OCI-LY1 (cell line): ENCODE data around the gene CD22.

Experiments
- H2AFZ ChIP-seq: fragments of 200-600 bp; sonication (generic), shearing (Covaris generic); 2 replicates; pipeline ENCODE4 v1.6.0; 2014; ENCODE audit warnings: antibody characterized with exemption, mild to moderate bottlenecking, low read length
- H3F3A ChIP-seq: fragments of 200-600 bp; sonication (generic), shearing (Covaris generic); 2 replicates; pipeline ENCODE4 v1.6.0; 2014; ENCODE audit warnings: mild to moderate bottlenecking, antibody characterized with exemption, low read length, moderate library complexity; ENCODE audit not compliant: insufficient read depth
- H3K27ac ChIP-seq: fragments of 200-600 bp; sonication (generic); 2 replicates; pipeline ENCODE4 v1.5.1; 2014; ENCODE audit warnings: low read length, mixed run types, mild to moderate bottlenecking, low read depth; ENCODE audit not compliant: poor library complexity, severe bottlenecking
- H3K27me3 ChIP-seq: fragments of 200-600 bp; sonication (generic); 2 replicates; pipeline ENCODE4 v1.6.0; 2014; ENCODE audit warnings: antibody characterized with exemption, mild to moderate bottlenecking, low read length, moderate library complexity; ENCODE audit not compliant: insufficient read depth
- H3K36me3 ChIP-seq: fragments of 200-600 bp; sonication (generic); 2 replicates; pipeline ENCODE4 v1.6.1; 2014; ENCODE audit warnings: mild to moderate bottlenecking, antibody characterized with exemption, low read length, moderate library complexity, mixed read lengths; ENCODE audit not compliant: insufficient read depth
- H3K4me1 ChIP-seq: fragments of 200-600 bp; sonication (generic); 2 replicates; pipeline ENCODE4 v1.5.1; 2014; ENCODE audit warnings: mild to moderate bottlenecking, low read length, moderate library complexity; ENCODE audit not compliant: insufficient read depth, severe bottlenecking
- H3K4me2 ChIP-seq: fragments of 200-600 bp; sonication (generic), shearing (Covaris generic); 2 replicates; pipeline ENCODE4 v1.6.1; 2014; ENCODE audit warnings: low read length
- H3K4me3 ChIP-seq: fragments of 200-600 bp; sonication (generic); 2 replicates; pipeline ENCODE4 v1.5.1; 2014; ENCODE audit warnings: low read length, low read depth, mild to moderate bottlenecking, mixed read lengths; ENCODE audit not compliant: poor library complexity, severe bottlenecking
- H3K79me2 ChIP-seq: fragments of 200-600 bp; shearing (Covaris generic); 2 replicates; pipeline ENCODE4 v1.6.1; 2016; ENCODE audit warnings: mixed run types, low read length, mixed read lengths; ENCODE audit not compliant: insufficient read depth
- H3K9ac ChIP-seq: fragments of 200-600 bp; sonication (generic), shearing (Covaris generic); 2 replicates; pipeline ENCODE4 v1.6.1; 2014; ENCODE audit warnings: mild to moderate bottlenecking, low read length, mixed read lengths
- H3K9me2 ChIP-seq: fragments of 200-600 bp; sonication (generic), shearing (Covaris generic); 2 replicates; pipeline ENCODE4 v1.6.1; 2014; ENCODE audit warnings: low read depth, mild to moderate bottlenecking, low read length, mixed read lengths
- H3K9me3 ChIP-seq: fragments of 200-600 bp; shearing (Covaris generic); 2 replicates; pipeline ENCODE4 v1.6.1; 2014; ENCODE audit warnings: low read length, mixed read lengths
- H4K20me1 ChIP-seq: fragments of 200-600 bp; sonication (generic), shearing (Covaris generic); 2 replicates; pipeline ENCODE4 v1.6.0; 2016; ENCODE audit warnings: mild to moderate bottlenecking, low read length; ENCODE audit not compliant: insufficient read depth
- EZH2 ChIP-seq: fragments of 200-600 bp; sonication (generic), shearing (Covaris generic); IDR thresholded peaks from 2 replicates; pipeline ENCODE4 v1.8.0; 2017; ENCODE audit warnings: borderline replicate concordance, mixed run types, mild to moderate bottlenecking, antibody characterized with exemption, low read length, moderate library complexity, mixed read lengths
- TF ChIP-seq, protein P1 (sequence below): fragments of 200-600 bp; sonication (generic), shearing (Covaris generic); IDR thresholded peaks from 2 replicates; pipeline ENCODE4 v1.5.1; 2017; ENCODE audit warnings: mild to moderate bottlenecking, antibody characterized with exemption, low read length, moderate library complexity, mixed read lengths

Gene CD22

DNA sequence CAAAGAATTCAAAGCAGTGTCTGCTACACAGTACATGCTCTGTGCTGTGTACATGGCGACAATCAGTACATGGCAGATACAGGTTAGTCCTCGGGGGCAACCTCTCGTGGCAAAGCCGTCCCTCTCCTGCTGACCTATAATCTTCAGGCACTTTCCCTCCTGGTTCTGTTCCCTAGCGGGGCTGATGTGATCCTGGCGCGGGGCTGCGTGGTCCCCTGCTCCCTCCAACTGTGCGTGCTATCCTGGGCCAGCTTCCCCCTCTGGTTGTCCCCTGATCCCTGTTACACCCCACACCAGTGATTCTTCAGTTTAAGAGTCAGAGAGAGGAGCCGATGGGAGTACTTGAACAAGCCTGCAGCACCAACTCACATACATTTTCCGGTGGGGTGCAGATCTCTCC is 25.0 kb upstream of the CD22 start:
- TF ChIP-seq EZH2: no peak
- TF ChIP-seq, protein P1, sequence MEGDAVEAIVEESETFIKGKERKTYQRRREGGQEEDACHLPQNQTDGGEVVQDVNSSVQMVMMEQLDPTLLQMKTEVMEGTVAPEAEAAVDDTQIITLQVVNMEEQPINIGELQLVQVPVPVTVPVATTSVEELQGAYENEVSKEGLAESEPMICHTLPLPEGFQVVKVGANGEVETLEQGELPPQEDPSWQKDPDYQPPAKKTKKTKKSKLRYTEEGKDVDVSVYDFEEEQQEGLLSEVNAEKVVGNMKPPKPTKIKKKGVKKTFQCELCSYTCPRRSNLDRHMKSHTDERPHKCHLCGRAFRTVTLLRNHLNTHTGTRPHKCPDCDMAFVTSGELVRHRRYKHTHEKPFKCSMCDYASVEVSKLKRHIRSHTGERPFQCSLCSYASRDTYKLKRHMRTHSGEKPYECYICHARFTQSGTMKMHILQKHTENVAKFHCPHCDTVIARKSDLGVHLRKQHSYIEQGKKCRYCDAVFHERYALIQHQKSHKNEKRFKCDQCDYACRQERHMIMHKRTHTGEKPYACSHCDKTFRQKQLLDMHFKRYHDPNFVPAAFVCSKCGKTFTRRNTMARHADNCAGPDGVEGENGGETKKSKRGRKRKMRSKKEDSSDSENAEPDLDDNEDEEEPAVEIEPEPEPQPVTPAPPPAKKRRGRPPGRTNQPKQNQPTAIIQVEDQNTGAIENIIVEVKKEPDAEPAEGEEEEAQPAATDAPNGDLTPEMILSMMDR: no peak
- Histone ChIP-seq H2AFZ (no peak overlapping the region), H4K20me1 (no peaks in the 10 kb centered on the region), H3K9ac (no peak overlapping the region), H3K9me3 (no peaks in the 10 kb centered on the region), H3F3A (no peaks in the 10 kb centered on the region), H3K9me2 (no peaks in the 10 kb centered on the region), H3K4me3 (no peak overlapping the region), H3K4me2 (no peak overlapping the region), H3K27ac (no peak overlapping the region), H3K27me3 (no peaks in the 10 kb centered on the region), H3K4me1 (peaks cover 14% of the 10 kb centered on the region), H3K36me3 (no peaks in the 10 kb centered on the region), H3K79me2 (no peaks in the 10 kb centered on the region)

DNA sequence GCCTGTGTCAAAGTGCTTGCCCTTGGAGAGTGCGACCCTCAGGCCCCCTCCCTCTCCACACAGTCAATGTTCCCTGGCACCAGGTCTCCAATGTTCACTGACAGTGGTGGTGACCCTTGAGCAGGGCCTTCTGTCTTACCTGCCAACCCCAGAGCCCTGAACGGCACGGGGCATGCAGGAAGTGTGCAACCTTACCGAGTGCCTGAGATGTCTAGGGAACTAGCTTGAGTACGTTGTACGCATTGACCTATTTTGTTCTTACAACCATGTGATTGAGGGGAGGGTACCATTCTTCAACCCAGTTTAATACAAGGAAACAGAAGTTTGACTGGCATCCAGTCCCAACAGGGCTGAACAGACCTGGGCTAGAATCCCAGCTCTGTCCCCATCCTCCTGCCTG is 23.8 kb upstream of the CD22 start:
- H3K9ac ChIP-seq: no peak overlapping the region
- H3K27ac ChIP-seq: no peak overlapping the region
- no peaks in the 10 kb centered on the region for H4K20me1 ChIP-seq
- no peak overlapping the region for H2AFZ ChIP-seq
- H3K9me2 ChIP-seq: no peaks in the 10 kb centered on the region
- H3K4me2 ChIP-seq: no peak overlapping the region
- H3K36me3 ChIP-seq: no peaks in the 10 kb centered on the region
- no peaks in the 10 kb centered on the region for H3K27me3 ChIP-seq
- peaks cover 14% of the 10 kb centered on the region for H3K4me1 ChIP-seq
- no peaks in the 10 kb centered on the region for H3K79me2 ChIP-seq
- no peak overlapping the region for H3K4me3 ChIP-seq
- H3F3A ChIP-seq: no peaks in the 10 kb centered on the region
- H3K9me3 ChIP-seq: no peaks in the 10 kb centered on the region
- TF ChIP-seq EZH2: no peak
- TF ChIP-seq, protein P1: no peak

DNA sequence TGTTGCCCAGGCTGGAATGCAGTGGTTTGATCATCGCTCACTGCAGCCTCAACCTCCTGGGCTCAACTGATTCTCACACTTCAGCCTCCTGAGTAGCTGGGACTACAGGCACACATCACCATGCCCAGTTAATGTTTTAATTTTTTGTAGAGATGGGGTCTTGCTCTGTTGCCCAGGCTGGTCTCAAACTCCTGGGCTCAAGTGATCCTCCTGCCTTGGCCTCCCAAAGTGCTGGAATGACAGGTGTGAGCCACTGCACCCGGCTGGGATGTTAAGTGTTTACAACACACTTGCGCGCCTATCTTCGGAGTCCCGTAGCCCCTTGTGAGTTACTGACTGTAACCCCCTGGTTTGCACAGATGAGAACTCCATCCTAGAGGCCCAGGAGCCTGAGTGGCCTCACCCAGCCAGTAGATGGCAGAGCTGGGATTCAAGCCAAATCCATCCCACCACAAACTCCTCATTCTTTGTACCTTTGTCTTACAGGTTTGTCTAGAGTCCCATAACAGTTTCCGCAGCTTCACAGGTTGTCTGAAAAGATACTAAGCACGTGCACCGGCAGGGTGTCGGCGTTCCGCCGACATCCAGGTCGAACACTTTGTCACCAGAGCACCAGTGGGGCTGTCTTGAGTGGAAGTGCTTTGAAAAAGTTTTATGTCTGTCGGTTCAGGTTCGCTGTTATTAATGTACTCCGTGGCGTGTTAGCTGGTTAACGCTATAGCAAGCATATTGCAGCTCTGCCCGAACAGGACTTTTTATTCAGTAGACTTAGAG is 22.3 kb upstream of the CD22 start:
- TF ChIP-seq, protein P1: peak; percentile 55
- no peak for TF ChIP-seq EZH2
- Histone ChIP-seq H3K4me2 (no peak overlapping the region), H3K4me1 (peaks cover 14% of the 10 kb centered on the region), H3K9me2 (no peaks in the 10 kb centered on the region), H3K27me3 (no peaks in the 10 kb centered on the region), H3K36me3 (no peaks in the 10 kb centered on the region), H3K4me3 (no peak overlapping the region), H3K79me2 (no peaks in the 10 kb centered on the region), H3F3A (no peaks in the 10 kb centered on the region), H3K9me3 (no peaks in the 10 kb centered on the region), H4K20me1 (no peaks in the 10 kb centered on the region), H3K9ac (no peak overlapping the region), H2AFZ (no peak overlapping the region), H3K27ac (no peak overlapping the region)
